Tibial nerve (tissue), 4 donors: ENCODE measurements around the gene SLCO2A1. TPM values are rescaled to one million over a fixed set of nuclear protein-coding genes. Genes with fewer than 3 reads are reported as not detected.

Experiments used
- DNase-seq, 2 donors: peaks; one replicate each; pipeline ENCODE4 v3.0.0-alpha.2; 2019; ENCODE audit warnings: low spot score in 2 of 2
- H3K27ac ChIP-seq, 4 donors: fragments of 200-600 bp; sonication (generic) in 3 of 4; one replicate each; pipeline ENCODE4 v1.5.1; 2017 to 2019; ENCODE audit warnings: mild to moderate bottlenecking in 1 of 4
- H3K27me3 ChIP-seq, 2 donors: fragments of 200-600 bp; sonication (generic) in 1 of 2; one replicate each; pipeline versions ENCODE4 v1.5.1 to v1.6.0; 2017 to 2019
- H3K36me3 ChIP-seq, 3 donors: fragments of 200-600 bp; sonication (generic); one replicate each; pipeline ENCODE4 v1.5.1; 2018 to 2019
- H3K4me1 ChIP-seq, 4 donors: fragments of 200-600 bp; sonication (generic) in 3 of 4; one replicate each; pipeline ENCODE4 v1.5.1; 2017 to 2019
- H3K4me3 ChIP-seq, 4 donors: fragments of 200-600 bp; sonication (generic) in 3 of 4; one replicate each; pipeline ENCODE4 v1.5.1; 2017 to 2019; ENCODE audit warnings: mild to moderate bottlenecking in 1 of 4, moderate library complexity in 1 of 4
- H3K9me3 ChIP-seq, 4 donors: fragments of 200-600 bp; sonication (generic) in 3 of 4; one replicate each; pipeline ENCODE4 v1.5.1; 2017 to 2019
- CTCF ChIP-seq, 5 experiments: fragments of 200-600 bp in 3 of 5; fragments of 450-650 bp in 2 of 5; sonication (generic) in 3 of 5; IDR thresholded peaks; one replicate each; pipeline ENCODE4 v1.5.1; 2016 to 2019; ENCODE audit warnings: antibody characterized with exemption in 5 of 5, mild to moderate bottlenecking in 3 of 5, moderate library complexity in 2 of 5
- EP300 ChIP-seq, 2 donors: sonication (generic); formaldehyde crosslinking; IDR thresholded peaks; one replicate each; pipeline ENCODE4 v1.6.1; 2017; ENCODE audit warnings: antibody characterized with exemption in 2 of 2, mild to moderate bottlenecking in 1 of 2
- POLR2A ChIP-seq, 2 donors: fragments of 450-650 bp; IDR thresholded peaks; one replicate each; pipeline ENCODE4 v1.6.1; 2017; ENCODE audit warnings: antibody characterized with exemption in 2 of 2, mild to moderate bottlenecking in 2 of 2, moderate library complexity in 2 of 2
- WGBS, 2 donors: methylation state at CpG; one replicate each; pipeline ENCODE4 v1.1.5; 2018; 5-methylcytosine and 5-hydroxymethylcytosine counted together
- total RNA-seq, 4 donors: library from RNA; depleted of rRNA; stranded (reverse); fragments of >200 nt; gene quantifications; one replicate each; pipeline ENCODE4 v1.1.0, GENCODE V29; 2016

The SLCO2A1 gene
- total RNA-seq, 4 donors from 2014 or later = 8.8 to 22.9 (median 12.2) TPM

- TF ChIP-seq CTCF (IDR thresholded peaks at IDR 0.05) = no peak
- no peak for TF ChIP-seq POLR2A (IDR thresholded peaks at IDR 0.05)
- no peak for TF ChIP-seq EP300 (IDR thresholded peaks at IDR 0.05)
- H3K4me3 ChIP-seq = no peak overlapping the region
- H3K27ac ChIP-seq = no peak overlapping the region
- H3K9me3 ChIP-seq = no peaks in the 10 kb centered on the region
- H3K27me3 ChIP-seq = no peaks in the 10 kb centered on the region
- no peaks in the 10 kb centered on the region for H3K4me1 ChIP-seq
- no peaks in the 10 kb centered on the region for H3K36me3 ChIP-seq
- WGBS, 2 donors = 69 to 79% methylated on average over 7 of the region's 7 CpGs
- no peak for DNase-seq
Measured at GRCh38 chr3:133979553-133979952, 50.2 kb downstream of the SLCO2A1 start.

GRCh38 chr3:133977568-133977967, 52.2 kb downstream of the SLCO2A1 start:
- H3K9me3 ChIP-seq = peaks cover 0 to 9% (median 0%) of the 10 kb centered on the region in 4 donors
- no peak for DNase-seq
- H3K27me3 ChIP-seq = no peaks in the 10 kb centered on the region
- no peaks in the 10 kb centered on the region for H3K4me1 ChIP-seq
- no peak overlapping the region for H3K4me3 ChIP-seq
- peaks cover 0 to 8% (median 0%) of the 10 kb centered on the region in 3 donors for H3K36me3 ChIP-seq
- TF ChIP-seq POLR2A (IDR thresholded peaks at IDR 0.05) (no peak), CTCF (IDR thresholded peaks at IDR 0.05) (no peak), EP300 (IDR thresholded peaks at IDR 0.05) (no peak)
- WGBS, 2 donors = 62 to 77% methylated on average over 4 of the region's 4 CpGs
- H3K27ac ChIP-seq = no peak overlapping the region

GRCh38 chr3:133973249-133973980, 56.3 kb downstream of the SLCO2A1 start:
- DNase-seq = no peak
- Histone ChIP-seq H3K36me3 (peaks cover 0 to 8% (median 0%) of the 10 kb centered on the region in 3 donors), H3K4me3 (no peak overlapping the region)

GRCh38 chr3:133972156-133972555, 57.6 kb downstream of the SLCO2A1 start:
- no peak for DNase-seq
- no peaks in the 10 kb centered on the region for H3K27me3 ChIP-seq
- H3K4me1 ChIP-seq = no peaks in the 10 kb centered on the region
- WGBS, 2 donors = 91 to 97% methylated on average over 1 of the region's 1 CpG
- H3K27ac ChIP-seq = no peak overlapping the region
- no peak overlapping the region for H3K4me3 ChIP-seq
- TF ChIP-seq EP300 (IDR thresholded peaks at IDR 0.05) = no peak
- TF ChIP-seq POLR2A (IDR thresholded peaks at IDR 0.05) = no peak
- no peak for TF ChIP-seq CTCF (IDR thresholded peaks at IDR 0.05)
- peaks cover 0 to 19% (median 0%) of the 10 kb centered on the region in 4 donors for H3K9me3 ChIP-seq
- peaks cover 0 to 8% (median 0%) of the 10 kb centered on the region in 3 donors for H3K36me3 ChIP-seq

More at GRCh38 chr3:133973249-133973980, 56.3 kb downstream of the SLCO2A1 start:
- 87 to 89% methylated on average over 8 of the region's 8 CpGs for WGBS, 2 donors
- Histone ChIP-seq H3K9me3 (peaks cover 0 to 19% (median 0%) of the 10 kb centered on the region in 4 donors), H3K27ac (no peak overlapping the region), H3K4me1 (no peaks in the 10 kb centered on the region), H3K27me3 (no peaks in the 10 kb centered on the region)
- no peak for TF ChIP-seq CTCF (IDR thresholded peaks at IDR 0.05)
- no peak for TF ChIP-seq POLR2A (IDR thresholded peaks at IDR 0.05)
- TF ChIP-seq EP300 (IDR thresholded peaks at IDR 0.05) = no peak

GRCh38 chr3:133970916-133971315, 58.8 kb downstream of the SLCO2A1 start:
- no peak for TF ChIP-seq CTCF (IDR thresholded peaks at IDR 0.05)
- TF ChIP-seq POLR2A (IDR thresholded peaks at IDR 0.05) = no peak
- no peak for TF ChIP-seq EP300 (IDR thresholded peaks at IDR 0.05)
- Histone ChIP-seq H3K4me3 (no peak overlapping the region), H3K4me1 (no peaks in the 10 kb centered on the region), H3K27ac (no peak overlapping the region), H3K27me3 (no peaks in the 10 kb centered on the region), H3K9me3 (peaks cover 0 to 19% (median 0%) of the 10 kb centered on the region in 4 donors), H3K36me3 (peaks cover 0 to 8% (median 0%) of the 10 kb centered on the region in 3 donors)
- WGBS, 2 donors = 60 to 100% methylated on average over 1 to 3 of the region's 6 CpGs
- DNase-seq = no peak
